Measurements from ENCODE around the gene MORC4. TPM values are rescaled to one million over a fixed set of nuclear protein-coding genes. Genes with fewer than 3 reads are reported as not detected.

MORC4 gene
- total RNA-seq, 5 donors from 2014 or later (not counting 1 experiment from before 2014, with no cell fraction given): 8.8 to 12.1 (median 10.2) TPM

- no peaks in the 10 kb centered on the region for H3K36me3 ChIP-seq (ENCODE audit: control insufficient read depth in 2 of 2, extremely low read depth in 1 of 2, insufficient read depth in 1 of 2, low read length in 1 of 2)
- WGBS (ENCODE audit: insufficient coverage): no CpG with 5 or more reads among the region's 1 CpG
- H3K27ac ChIP-seq (ENCODE audit: low read length): no peak overlapping the region
- ChIA-PET POLR2A (no interaction called here), CTCF (no interaction called here)
- Mint-ChIP-seq H3K27ac (no peak overlapping the region), H3K27me3 (peaks cover 0 to 4% of the 10 kb centered on the region in 2 donors), H3K4me1 (peaks cover 0 to 16% (median 8%) of the 10 kb centered on the region in 3 donors), H3K36me3 (peaks cover 5% of the 10 kb centered on the region), H3K4me3 (no peak overlapping the region), H3K9me3 (no peaks in the 10 kb centered on the region)
- peaks cover 0 to 9% of the 10 kb centered on the region in 2 experiments for H3K4me1 ChIP-seq (ENCODE audit: control insufficient read depth in 1 of 2, extremely low read depth in 1 of 2, insufficient read depth in 2 of 2, low read length in 2 of 2)
- peaks cover 0 to 2% of the 10 kb centered on the region in 2 experiments for H3K27me3 ChIP-seq (replicated peaks in 1 of 2; ENCODE audit: control insufficient read depth in 2 of 2, extremely low read depth in 1 of 2, insufficient read depth in 2 of 2, low read length in 1 of 2)
- DNase-seq (no peak), ATAC-seq (replicated peaks in 1 of 4) (no peak)
- H3K4me3 ChIP-seq (ENCODE audit: control insufficient read depth in 1 of 2, extremely low read depth in 1 of 2, low read length in 1 of 2): no peak overlapping the region
- H3K9me3 ChIP-seq: no peaks in the 10 kb centered on the region
Observed at GRCh38 chrX:106936246-106936645, 63.8 kb downstream of the MORC4 start.

GRCh38 chrX:106935175-106935574 is 64.8 kb downstream of the MORC4 start:
- no peak overlapping the region for H3K27ac Mint-ChIP-seq
- ATAC-seq (replicated peaks in 1 of 4): no peak
- Histone ChIP-seq H3K36me3 (ENCODE audit: control insufficient read depth in 2 of 2, extremely low read depth in 1 of 2, insufficient read depth in 1 of 2, low read length in 1 of 2) (no peaks in the 10 kb centered on the region), H3K27ac (ENCODE audit: low read length) (no peak overlapping the region), H3K9me3 (no peaks in the 10 kb centered on the region), H3K4me3 (ENCODE audit: control insufficient read depth in 1 of 2, extremely low read depth in 1 of 2, low read length in 1 of 2) (no peak overlapping the region), H3K27me3 (replicated peaks in 1 of 2; ENCODE audit: control insufficient read depth in 2 of 2, extremely low read depth in 1 of 2, insufficient read depth in 2 of 2, low read length in 1 of 2) (peaks cover 0 to 2% of the 10 kb centered on the region in 2 experiments), H3K4me1 (ENCODE audit: control insufficient read depth in 1 of 2, extremely low read depth in 1 of 2, insufficient read depth in 2 of 2, low read length in 2 of 2) (peaks cover 0 to 9% of the 10 kb centered on the region in 2 experiments)
- no peak overlapping the region for H3K4me3 Mint-ChIP-seq
- no peaks in the 10 kb centered on the region for H3K36me3 Mint-ChIP-seq
- no CpG with 5 or more reads among the region's 4 CpGs for WGBS (ENCODE audit: insufficient coverage)
- CTCF ChIA-PET: no interaction called here
- H3K4me1 Mint-ChIP-seq: peaks cover 0 to 16% (median 8%) of the 10 kb centered on the region in 3 donors
- DNase-seq: no peak
- POLR2A ChIA-PET: interaction anchor here in 1 of 2 donors (0.5 kb wide), 1 partner anchor 61 kb away, joined by 7 read pairs; no protein-coding TSS in a partner anchor
- peaks cover 0 to 4% of the 10 kb centered on the region in 2 donors for H3K27me3 Mint-ChIP-seq
- H3K9me3 Mint-ChIP-seq: no peaks in the 10 kb centered on the region

GRCh38 chrX:106933538-106933961 is 66.5 kb downstream of the MORC4 start:
- Mint-ChIP-seq H3K27ac (peak overlapping the region in 1 of 2 donors; percentile 23), H3K27me3 (peaks cover 0 to 4% of the 10 kb centered on the region in 2 donors), H3K4me1 (peaks cover 0 to 16% (median 8%) of the 10 kb centered on the region in 3 donors), H3K9me3 (no peaks in the 10 kb centered on the region), H3K4me3 (no peak overlapping the region), H3K36me3 (no peaks in the 10 kb centered on the region)
- H3K27me3 ChIP-seq (replicated peaks in 1 of 2; ENCODE audit: control insufficient read depth in 2 of 2, extremely low read depth in 1 of 2, insufficient read depth in 2 of 2, low read length in 1 of 2): peaks cover 0 to 2% of the 10 kb centered on the region in 2 experiments
- no peak overlapping the region for H3K4me3 ChIP-seq (ENCODE audit: control insufficient read depth in 1 of 2, extremely low read depth in 1 of 2, low read length in 1 of 2)
- H3K27ac ChIP-seq (ENCODE audit: low read length): no peak overlapping the region
- peaks cover 0 to 9% of the 10 kb centered on the region in 2 experiments for H3K4me1 ChIP-seq (ENCODE audit: control insufficient read depth in 1 of 2, extremely low read depth in 1 of 2, insufficient read depth in 2 of 2, low read length in 2 of 2)
- ChIA-PET CTCF (interaction anchor here in 1 of 2 donors (0.7 to 0.8 kb wide), 2 partner anchors 39 to 1620 kb away, joined by 3 to 9 read pairs; no protein-coding TSS in a partner anchor), POLR2A (no interaction called here)
- no peaks in the 10 kb centered on the region for H3K9me3 ChIP-seq
- DNase-seq: no peak
- no peaks in the 10 kb centered on the region for H3K36me3 ChIP-seq (ENCODE audit: control insufficient read depth in 2 of 2, extremely low read depth in 1 of 2, insufficient read depth in 1 of 2, low read length in 1 of 2)
- peak in 2 of 4 experiments; percentile 17 to 34 for ATAC-seq (replicated peaks in 1 of 4)
- no CpG with 5 or more reads among the region's 3 CpGs for WGBS (ENCODE audit: insufficient coverage)

GRCh38 chrX:106932960-106933537 is 67.0 kb downstream of the MORC4 start:
- no CpG with 5 or more reads among the region's 6 CpGs for WGBS (ENCODE audit: insufficient coverage)
- peak overlapping the region in 1 of 2 donors; percentile 23 for H3K27ac Mint-ChIP-seq
- peak in 1 of 4 experiments; percentile 24 for ATAC-seq (replicated peaks in 1 of 4)
- no peak overlapping the region for H3K4me3 Mint-ChIP-seq
- ChIA-PET CTCF (interaction anchor here in 1 of 2 donors (0.6 kb wide), 1 partner anchor 30 kb away, joined by 3 read pairs; the partner anchor contains the start of gene RIPPLY1), POLR2A (no interaction called here)
- no peak overlapping the region for H3K27ac ChIP-seq (ENCODE audit: low read length)
- no peaks in the 10 kb centered on the region for H3K36me3 Mint-ChIP-seq
- no peaks in the 10 kb centered on the region for H3K9me3 Mint-ChIP-seq
- DNase-seq: no peak
- H3K4me1 ChIP-seq (ENCODE audit: control insufficient read depth in 1 of 2, extremely low read depth in 1 of 2, insufficient read depth in 2 of 2, low read length in 2 of 2): peaks cover 0 to 9% of the 10 kb centered on the region in 2 experiments
- peaks cover 0 to 4% of the 10 kb centered on the region in 2 donors for H3K27me3 Mint-ChIP-seq
- H3K36me3 ChIP-seq (ENCODE audit: control insufficient read depth in 2 of 2, extremely low read depth in 1 of 2, insufficient read depth in 1 of 2, low read length in 1 of 2): no peaks in the 10 kb centered on the region
- no peaks in the 10 kb centered on the region for H3K9me3 ChIP-seq
- no peak overlapping the region for H3K4me3 ChIP-seq (ENCODE audit: control insufficient read depth in 1 of 2, extremely low read depth in 1 of 2, low read length in 1 of 2)
- H3K27me3 ChIP-seq (replicated peaks in 1 of 2; ENCODE audit: control insufficient read depth in 2 of 2, extremely low read depth in 1 of 2, insufficient read depth in 2 of 2, low read length in 1 of 2): peaks cover 0 to 2% of the 10 kb centered on the region in 2 experiments
- H3K4me1 Mint-ChIP-seq: peaks cover 0 to 16% (median 8%) of the 10 kb centered on the region in 3 donors

- Histone ChIP-seq H3K9me3 (no peaks in the 10 kb centered on the region), H3K4me3 (ENCODE audit: control insufficient read depth in 1 of 2, extremely low read depth in 1 of 2, low read length in 1 of 2) (no peak overlapping the region), H3K27ac (ENCODE audit: low read length) (no peak overlapping the region), H3K4me1 (ENCODE audit: control insufficient read depth in 1 of 2, extremely low read depth in 1 of 2, insufficient read depth in 2 of 2, low read length in 2 of 2) (peaks cover 0 to 9% of the 10 kb centered on the region in 2 experiments), H3K27me3 (replicated peaks in 1 of 2; ENCODE audit: control insufficient read depth in 2 of 2, extremely low read depth in 1 of 2, insufficient read depth in 2 of 2, low read length in 1 of 2) (no peaks in the 10 kb centered on the region), H3K36me3 (ENCODE audit: control insufficient read depth in 2 of 2, extremely low read depth in 1 of 2, insufficient read depth in 1 of 2, low read length in 1 of 2) (no peaks in the 10 kb centered on the region)
- Mint-ChIP-seq H3K36me3 (no peaks in the 10 kb centered on the region), H3K9me3 (no peaks in the 10 kb centered on the region), H3K4me1 (peaks cover 0 to 16% (median 8%) of the 10 kb centered on the region in 3 donors), H3K4me3 (no peak overlapping the region), H3K27me3 (peaks cover 0 to 4% of the 10 kb centered on the region in 2 donors), H3K27ac (no peak overlapping the region)
- ATAC-seq (replicated peaks in 1 of 4) (no peak), DNase-seq (no peak)
- WGBS (ENCODE audit: insufficient coverage): no CpG with 5 or more reads among the region's 4 CpGs
- CTCF ChIA-PET: interaction anchor here in 1 of 2 donors (0.6 kb wide), 1 partner anchor 30 kb away, joined by 3 read pairs; the partner anchor contains the start of gene RIPPLY1
- POLR2A ChIA-PET: no interaction called here
Observed at GRCh38 chrX:106932492-106932923, 67.5 kb downstream of the MORC4 start.

- 100% methylated on average over 1 of the region's 3 CpGs for WGBS (ENCODE audit: insufficient coverage)
- no peaks in the 10 kb centered on the region for H3K36me3 Mint-ChIP-seq
- peaks cover 0 to 4% of the 10 kb centered on the region in 2 donors for H3K27me3 Mint-ChIP-seq
- H3K4me1 Mint-ChIP-seq: peaks cover 0 to 16% (median 8%) of the 10 kb centered on the region in 3 donors
- Histone ChIP-seq H3K4me1 (ENCODE audit: control insufficient read depth in 1 of 2, extremely low read depth in 1 of 2, insufficient read depth in 2 of 2, low read length in 2 of 2) (peaks cover 0 to 9% of the 10 kb centered on the region in 2 experiments), H3K27ac (ENCODE audit: low read length) (no peak overlapping the region), H3K27me3 (replicated peaks in 1 of 2; ENCODE audit: control insufficient read depth in 2 of 2, extremely low read depth in 1 of 2, insufficient read depth in 2 of 2, low read length in 1 of 2) (no peaks in the 10 kb centered on the region), H3K36me3 (ENCODE audit: control insufficient read depth in 2 of 2, extremely low read depth in 1 of 2, insufficient read depth in 1 of 2, low read length in 1 of 2) (no peaks in the 10 kb centered on the region), H3K9me3 (no peaks in the 10 kb centered on the region), H3K4me3 (ENCODE audit: control insufficient read depth in 1 of 2, extremely low read depth in 1 of 2, low read length in 1 of 2) (no peak overlapping the region)
- no peak for DNase-seq
- no peaks in the 10 kb centered on the region for H3K9me3 Mint-ChIP-seq
- ATAC-seq (replicated peaks in 1 of 4): no peak
- H3K27ac Mint-ChIP-seq: no peak overlapping the region
- ChIA-PET POLR2A (no interaction called here), CTCF (no interaction called here)
- no peak overlapping the region for H3K4me3 Mint-ChIP-seq
Observed at GRCh38 chrX:106931831-106932491, 68.1 kb downstream of the MORC4 start.
